Amygdala (tissue), 56 donors: ENCODE data around the gene PRRC2C.
"Not testable (repeated sequence)": the region's sequence is repeated elsewhere in the genome, so short reads cannot be mapped to it uniquely, and the experiment has no call there.

ENCODE experiments used
- DNase-seq, 56 donors: peaks; one replicate each; lab custom pipeline; 2025; lab: John Stamatoyannopoulos, UW

Gene PRRC2C

GRCh38 chr1:171495444-171495843 lies 10.1 kb downstream of the PRRC2C start:
- no peak for DNase-seq

- no peak for DNase-seq
Measured at GRCh38 chr1:171500304-171500703, 15.0 kb downstream of the PRRC2C start.

GRCh38 chr1:171500803-171501202 lies 15.5 kb downstream of the PRRC2C start:
- DNase-seq, result no peak

GRCh38 chr1:171501305-171502024 lies 16.1 kb downstream of the PRRC2C start:
- no peak for DNase-seq

GRCh38 chr1:171506525-171507304 lies 21.4 kb downstream of the PRRC2C start:
- DNase-seq, result no peak

- no peak for DNase-seq
Measured at GRCh38 chr1:171507435-171507834, 22.1 kb downstream of the PRRC2C start.

GRCh38 chr1:171509191-171509590 lies 23.9 kb downstream of the PRRC2C start:
- no peak for DNase-seq

GRCh38 chr1:171513743-171514142 lies 28.4 kb downstream of the PRRC2C start:
- no peak for DNase-seq

- no peak for DNase-seq
Measured at GRCh38 chr1:171515299-171515698, 30.0 kb downstream of the PRRC2C start.

- DNase-seq, result no peak
Measured at GRCh38 chr1:171515741-171516140, 30.4 kb downstream of the PRRC2C start.

- DNase-seq, result no peak
Measured at GRCh38 chr1:171521567-171521966, 36.2 kb downstream of the PRRC2C start.

- DNase-seq, result no peak
Measured at GRCh38 chr1:171530676-171531075, 45.3 kb downstream of the PRRC2C start.

GRCh38 chr1:171532520-171532919 lies 47.2 kb downstream of the PRRC2C start:
- no peak for DNase-seq

GRCh38 chr1:171545523-171545922 lies 60.2 kb downstream of the PRRC2C start:
- DNase-seq, result no peak

- no peak for DNase-seq
Measured at GRCh38 chr1:171550050-171550449, 64.7 kb downstream of the PRRC2C start.

GRCh38 chr1:171550598-171551100 lies 65.3 kb downstream of the PRRC2C start:
- DNase-seq, result not testable (repeated sequence)

GRCh38 chr1:171553960-171554359 lies 68.6 kb downstream of the PRRC2C start:
- DNase-seq, result not testable (repeated sequence)

- DNase-seq, result no peak
Measured at GRCh38 chr1:171563675-171564074, 78.3 kb downstream of the PRRC2C start.

GRCh38 chr1:171566467-171566866 lies 81.1 kb downstream of the PRRC2C start:
- DNase-seq, result no peak

- DNase-seq, result no peak
Measured at GRCh38 chr1:171570295-171570694, 85.0 kb downstream of the PRRC2C start.

GRCh38 chr1:171576144-171576543 lies 90.8 kb downstream of the PRRC2C start:
- DNase-seq, result no peak

GRCh38 chr1:171581226-171581625 lies 95.9 kb downstream of the PRRC2C start:
- DNase-seq, result no peak
